Stimulated activated CD8-positive, alpha-beta memory T cell treated with anti-CD3 and anti-CD28 coated beads, Interleukin-2, amount 100 ng/mL, for 48 hours (primary cell): ENCODE data around the gene SETDB2.

Experiments
- DNase-seq, 2 donors: peaks; one replicate each; pipeline ENCODE4 v3.0.0-alpha.2; 2020; ENCODE audit warnings: low read depth in 2 of 2

SETDB2 gene

GRCh38 chr13:49429121-49429520 lies 15.0 kb upstream of the SETDB2 start:
- DNase-seq: no peak

GRCh38 chr13:49435992-49436391 lies 8.1 kb upstream of the SETDB2 start:
- no peak for DNase-seq

- no peak for DNase-seq
Observed at GRCh38 chr13:49436890-49437289, 7.2 kb upstream of the SETDB2 start.

GRCh38 chr13:49437705-49438104 lies 6.4 kb upstream of the SETDB2 start:
- DNase-seq: no peak

- DNase-seq: no peak
Observed at GRCh38 chr13:49439609-49440008, 4.5 kb upstream of the SETDB2 start.

- DNase-seq: no peak
Observed at GRCh38 chr13:49441312-49441711, 2.8 kb upstream of the SETDB2 start.

GRCh38 chr13:49441846-49442245 lies 2.2 kb upstream of the SETDB2 start:
- DNase-seq: no peak

- no peak for DNase-seq
Observed at GRCh38 chr13:49443357-49443703, 744 bp upstream of the SETDB2 start.

GRCh38 chr13:49444524-49445395 lies 686 bp downstream of the SETDB2 start:
- no peak for DNase-seq

GRCh38 chr13:49446473-49446872 lies 2.4 kb downstream of the SETDB2 start:
- DNase-seq: no peak

- DNase-seq: no peak
Observed at GRCh38 chr13:49448753-49449152, 4.7 kb downstream of the SETDB2 start.

GRCh38 chr13:49450105-49450819 lies 6.2 kb downstream of the SETDB2 start:
- no peak for DNase-seq

- DNase-seq: no peak
Observed at GRCh38 chr13:49452725-49453457, 8.8 kb downstream of the SETDB2 start.

GRCh38 chr13:49453465-49453864 lies 9.4 kb downstream of the SETDB2 start:
- DNase-seq: no peak

GRCh38 chr13:49454388-49455006 lies 10.4 kb downstream of the SETDB2 start:
- no peak for DNase-seq

GRCh38 chr13:49455007-49455398 lies 10.9 kb downstream of the SETDB2 start:
- DNase-seq: no peak

- DNase-seq: no peak
Observed at GRCh38 chr13:49456156-49456555, 12.1 kb downstream of the SETDB2 start.

GRCh38 chr13:49457221-49457620 lies 13.1 kb downstream of the SETDB2 start:
- DNase-seq: no peak

- no peak for DNase-seq
Observed at GRCh38 chr13:49459580-49459979, 15.5 kb downstream of the SETDB2 start.

- DNase-seq: no peak
Observed at GRCh38 chr13:49464085-49464484, 20.0 kb downstream of the SETDB2 start.

GRCh38 chr13:49464621-49465325 lies 20.7 kb downstream of the SETDB2 start:
- DNase-seq: no peak
